ENCODE measurements around the gene TRIL.
A peak's percentile ranks its signal among the peaks of the same experiment; 100 is the strongest.

Gene TRIL

DNA sequence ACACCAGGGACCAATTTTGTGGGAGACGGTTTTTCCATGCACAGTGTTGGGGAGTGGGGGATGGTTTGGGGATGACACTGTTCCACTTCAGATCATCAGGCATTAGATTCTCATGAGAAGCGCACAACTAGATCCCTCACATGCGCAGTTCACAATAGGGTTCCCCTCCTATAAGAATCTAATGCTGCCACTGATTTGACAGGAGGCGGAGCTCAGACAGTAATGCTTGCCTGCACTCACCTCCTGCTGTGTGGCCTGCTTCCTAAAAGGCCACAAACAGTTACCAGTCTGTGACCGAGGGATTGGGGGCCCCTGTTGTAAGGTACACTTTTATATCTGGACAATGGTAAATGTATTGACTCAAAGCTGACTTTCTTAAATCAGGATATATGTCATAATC lies 45.6 kb upstream of the TRIL start:
- Histone ChIP-seq H4K91ac (ENCODE audit: low read depth, low read length, poor library complexity) (no peak overlapping the region), H2AFZ (ENCODE audit: low read length) (no peak overlapping the region), H3K27ac (replicated peaks; ENCODE audit: low read length) (no peak overlapping the region), H3K18ac (ENCODE audit: low read length) (no peak overlapping the region), H3K14ac (ENCODE audit: low read length) (no peak overlapping the region), H2AK5ac (ENCODE audit: low read depth, low read length) (no peak overlapping the region), H3K4me2 (ENCODE audit: insufficient read depth, low read length, poor library complexity, severe bottlenecking) (no peak overlapping the region), H2BK5ac (ENCODE audit: low read length) (no peak overlapping the region), H3K4me3 (ENCODE audit: low read length in 2 of 2) (no peak overlapping the region), H2BK15ac (ENCODE audit: low read length) (no peak overlapping the region), H3K79me1 (ENCODE audit: low read depth, low read length) (no peaks in the 10 kb centered on the region), H3K4ac (ENCODE audit: low read length) (no peak overlapping the region), H3K36me3 (replicated peaks in 1 of 2; ENCODE audit: control insufficient read depth in 2 of 2, insufficient read depth in 2 of 2, low read length in 2 of 2) (peaks cover 0 to 1% of the 10 kb centered on the region in 2 donors), H3K27me3 (ENCODE audit: control insufficient read depth in 3 of 3, insufficient read depth in 3 of 3, low read depth in 1 of 3, low read length in 3 of 3) (no peaks in the 10 kb centered on the region), H3K9me3 (replicated peaks in 1 of 2; ENCODE audit: control insufficient read depth in 2 of 2, insufficient read depth in 1 of 2, low read depth in 1 of 2, low read length in 2 of 2) (peaks cover 2 to 33% of the 10 kb centered on the region in 2 donors), H3K9ac (ENCODE audit: low read depth, low read length, poor library complexity) (no peak overlapping the region), H3K4me1 (ENCODE audit: control insufficient read depth in 2 of 2, insufficient read depth in 1 of 2, low read depth in 1 of 2, low read length in 2 of 2) (peaks cover 1 to 13% of the 10 kb centered on the region in 2 donors), H4K8ac (ENCODE audit: low read depth, low read length) (no peak overlapping the region), H3K23ac (ENCODE audit: low read depth, low read length, poor library complexity) (no peak overlapping the region), H2BK12ac (ENCODE audit: low read length) (no peak overlapping the region), H2BK120ac (ENCODE audit: low read depth, low read length) (no peak overlapping the region)
- no CpG with 5 or more reads among the region's 5 CpGs for WGBS, 2 donors (ENCODE audit: extremely low coverage in 2 of 2, insufficient read length in 2 of 2, insufficient replicate concordance in 1 of 2)
- DNase-seq (ENCODE audit: low spot score), result no peak

DNA sequence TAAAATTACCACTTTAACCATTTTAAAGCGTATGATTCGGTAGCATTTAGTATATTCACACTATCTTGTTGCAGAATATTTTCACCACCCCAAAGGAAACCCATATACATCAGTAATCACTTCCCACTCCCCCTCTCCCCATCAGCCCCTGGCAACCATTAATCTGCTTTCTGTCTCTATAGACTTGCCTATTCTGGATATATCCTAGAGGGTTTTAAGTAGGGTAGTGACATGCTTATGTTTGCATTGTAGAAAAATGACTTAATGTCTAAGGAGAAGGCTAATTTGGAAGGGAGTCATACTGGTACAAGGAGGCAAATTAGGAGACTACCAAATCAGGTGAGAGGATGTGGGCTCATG lies 42.6 kb upstream of the TRIL start:
- H3K36me3 ChIP-seq (replicated peaks in 1 of 2; ENCODE audit: control insufficient read depth in 2 of 2, insufficient read depth in 2 of 2, low read length in 2 of 2), result no peaks in the 10 kb centered on the region
- H3K9ac ChIP-seq (ENCODE audit: low read depth, low read length, poor library complexity), result no peak overlapping the region
- no peak overlapping the region for H2BK120ac ChIP-seq (ENCODE audit: low read depth, low read length)
- H2BK5ac ChIP-seq (ENCODE audit: low read length), result no peak overlapping the region
- H3K18ac ChIP-seq (ENCODE audit: low read length), result no peak overlapping the region
- no peak overlapping the region for H3K14ac ChIP-seq (ENCODE audit: low read length)
- H4K8ac ChIP-seq (ENCODE audit: low read depth, low read length), result no peak overlapping the region
- H2AK5ac ChIP-seq (ENCODE audit: low read depth, low read length), result no peak overlapping the region
- H3K4me3 ChIP-seq (ENCODE audit: low read length in 2 of 2), result no peak overlapping the region
- H4K91ac ChIP-seq (ENCODE audit: low read depth, low read length, poor library complexity), result no peak overlapping the region
- no CpG with 5 or more reads among the region's 2 CpGs for WGBS, 2 donors (ENCODE audit: extremely low coverage in 2 of 2, insufficient read length in 2 of 2, insufficient replicate concordance in 1 of 2)
- no peaks in the 10 kb centered on the region for H3K27me3 ChIP-seq (ENCODE audit: control insufficient read depth in 3 of 3, insufficient read depth in 3 of 3, low read depth in 1 of 3, low read length in 3 of 3)
- no peak overlapping the region for H3K23ac ChIP-seq (ENCODE audit: low read depth, low read length, poor library complexity)
- no peak overlapping the region for H2BK15ac ChIP-seq (ENCODE audit: low read length)
- H3K9me3 ChIP-seq (replicated peaks in 1 of 2; ENCODE audit: control insufficient read depth in 2 of 2, insufficient read depth in 1 of 2, low read depth in 1 of 2, low read length in 2 of 2), result peaks cover 0 to 19% of the 10 kb centered on the region in 2 donors
- no peak overlapping the region for H3K27ac ChIP-seq (replicated peaks; ENCODE audit: low read length)
- H2BK12ac ChIP-seq (ENCODE audit: low read length), result no peak overlapping the region
- peaks cover 12 to 29% of the 10 kb centered on the region in 2 donors for H3K4me1 ChIP-seq (ENCODE audit: control insufficient read depth in 2 of 2, insufficient read depth in 1 of 2, low read depth in 1 of 2, low read length in 2 of 2)
- no peak for DNase-seq (ENCODE audit: low spot score)
- H3K79me1 ChIP-seq (ENCODE audit: low read depth, low read length), result no peaks in the 10 kb centered on the region
- H3K4me2 ChIP-seq (ENCODE audit: insufficient read depth, low read length, poor library complexity, severe bottlenecking), result no peak overlapping the region
- H2AFZ ChIP-seq (ENCODE audit: low read length), result no peak overlapping the region
- H3K4ac ChIP-seq (ENCODE audit: low read length), result no peak overlapping the region

DNA sequence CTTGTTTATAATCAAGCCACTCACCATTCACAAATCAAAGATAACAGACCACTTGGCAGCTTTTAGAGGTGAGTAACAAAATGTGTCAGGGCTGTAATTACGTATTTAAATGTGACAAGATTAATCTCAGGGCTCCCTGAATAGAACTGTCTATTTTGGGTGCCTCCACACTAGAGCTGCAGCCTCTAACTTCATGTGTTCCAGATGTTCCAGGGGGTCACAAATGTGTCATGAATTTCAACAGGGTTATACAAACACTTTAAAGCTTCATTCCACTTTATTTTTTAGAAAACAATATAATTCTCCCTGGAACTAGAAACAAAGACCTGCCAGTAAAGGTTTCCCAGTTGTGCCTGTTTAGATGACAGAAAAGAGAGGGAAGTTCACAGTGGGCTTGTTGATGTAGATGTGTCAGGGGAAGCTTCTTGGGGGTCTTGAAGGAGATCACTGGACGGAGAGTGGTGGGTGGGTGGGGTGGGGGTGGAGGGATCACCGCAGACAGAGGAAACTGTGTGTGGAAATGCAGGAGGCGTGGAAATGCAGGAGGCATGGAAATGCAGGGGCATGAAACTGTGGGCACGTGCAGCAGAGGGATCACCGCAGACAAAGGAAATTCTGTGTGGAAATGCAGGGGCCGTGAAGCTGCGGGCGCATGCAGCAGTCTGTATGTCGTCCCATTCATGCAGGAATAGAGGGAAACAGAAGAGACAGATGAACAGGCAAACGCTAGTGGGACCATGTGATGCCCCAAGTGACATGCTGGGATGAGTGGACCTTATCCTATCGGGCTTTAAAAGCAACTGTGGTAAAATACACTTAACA lies 42.0 kb upstream of the TRIL start:
- H4K91ac ChIP-seq (ENCODE audit: low read depth, low read length, poor library complexity), result no peak overlapping the region
- no peaks in the 10 kb centered on the region for H3K36me3 ChIP-seq (replicated peaks in 1 of 2; ENCODE audit: control insufficient read depth in 2 of 2, insufficient read depth in 2 of 2, low read length in 2 of 2)
- no peak overlapping the region for H2BK5ac ChIP-seq (ENCODE audit: low read length)
- H3K4ac ChIP-seq (ENCODE audit: low read length), result no peak overlapping the region
- no peak overlapping the region for H2BK15ac ChIP-seq (ENCODE audit: low read length)
- H3K9ac ChIP-seq (ENCODE audit: low read depth, low read length, poor library complexity), result no peak overlapping the region
- H4K8ac ChIP-seq (ENCODE audit: low read depth, low read length), result no peak overlapping the region
- H3K23ac ChIP-seq (ENCODE audit: low read depth, low read length, poor library complexity), result no peak overlapping the region
- no peak overlapping the region for H3K4me2 ChIP-seq (ENCODE audit: insufficient read depth, low read length, poor library complexity, severe bottlenecking)
- no peak for DNase-seq (ENCODE audit: low spot score)
- H3K27ac ChIP-seq (replicated peaks; ENCODE audit: low read length), result no peak overlapping the region
- H3K14ac ChIP-seq (ENCODE audit: low read length), result no peak overlapping the region
- no peaks in the 10 kb centered on the region for H3K27me3 ChIP-seq (ENCODE audit: control insufficient read depth in 3 of 3, insufficient read depth in 3 of 3, low read depth in 1 of 3, low read length in 3 of 3)
- no peak overlapping the region for H2AK5ac ChIP-seq (ENCODE audit: low read depth, low read length)
- H3K18ac ChIP-seq (ENCODE audit: low read length), result peak overlapping the region; percentile 69
- H2BK12ac ChIP-seq (ENCODE audit: low read length), result no peak overlapping the region
- H3K4me1 ChIP-seq (ENCODE audit: control insufficient read depth in 2 of 2, insufficient read depth in 1 of 2, low read depth in 1 of 2, low read length in 2 of 2), result peaks cover 12 to 25% of the 10 kb centered on the region in 2 donors
- no peak overlapping the region for H3K4me3 ChIP-seq (ENCODE audit: low read length in 2 of 2)
- peaks cover 0 to 16% of the 10 kb centered on the region in 2 donors for H3K9me3 ChIP-seq (replicated peaks in 1 of 2; ENCODE audit: control insufficient read depth in 2 of 2, insufficient read depth in 1 of 2, low read depth in 1 of 2, low read length in 2 of 2)
- no CpG with 5 or more reads among the region's 12 CpGs for WGBS, 2 donors (ENCODE audit: extremely low coverage in 2 of 2, insufficient read length in 2 of 2, insufficient replicate concordance in 1 of 2)
- no peak overlapping the region for H2AFZ ChIP-seq (ENCODE audit: low read length)
- H3K79me1 ChIP-seq (ENCODE audit: low read depth, low read length), result no peaks in the 10 kb centered on the region
- no peak overlapping the region for H2BK120ac ChIP-seq (ENCODE audit: low read depth, low read length)

DNA sequence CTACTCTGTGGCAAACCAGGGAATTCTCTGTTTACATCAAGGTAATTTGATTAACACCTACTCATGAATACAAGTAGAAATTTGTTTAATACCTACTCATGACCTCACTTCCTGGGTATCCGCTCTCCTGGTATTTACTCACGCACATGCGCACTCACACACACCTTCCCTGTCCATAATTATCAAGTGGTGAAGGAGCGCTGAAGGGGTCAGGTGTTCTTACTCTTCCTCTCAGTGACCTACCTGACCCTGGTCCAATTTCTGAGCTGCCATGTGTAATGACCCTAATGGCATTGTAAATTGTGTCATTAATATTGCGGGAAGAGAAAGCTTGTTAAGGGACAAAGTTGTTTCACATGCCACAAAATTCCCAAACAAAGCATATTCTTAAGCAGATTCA lies 41.3 kb upstream of the TRIL start:
- Histone ChIP-seq H4K8ac (ENCODE audit: low read depth, low read length) (no peak overlapping the region), H3K36me3 (replicated peaks in 1 of 2; ENCODE audit: control insufficient read depth in 2 of 2, insufficient read depth in 2 of 2, low read length in 2 of 2) (no peaks in the 10 kb centered on the region), H3K27me3 (ENCODE audit: control insufficient read depth in 3 of 3, insufficient read depth in 3 of 3, low read depth in 1 of 3, low read length in 3 of 3) (no peaks in the 10 kb centered on the region), H2AFZ (ENCODE audit: low read length) (no peak overlapping the region), H3K23ac (ENCODE audit: low read depth, low read length, poor library complexity) (no peak overlapping the region), H3K4me2 (ENCODE audit: insufficient read depth, low read length, poor library complexity, severe bottlenecking) (no peak overlapping the region), H4K91ac (ENCODE audit: low read depth, low read length, poor library complexity) (no peak overlapping the region), H3K79me1 (ENCODE audit: low read depth, low read length) (no peaks in the 10 kb centered on the region), H3K4me3 (ENCODE audit: low read length in 2 of 2) (no peak overlapping the region), H2AK5ac (ENCODE audit: low read depth, low read length) (no peak overlapping the region), H3K9me3 (replicated peaks in 1 of 2; ENCODE audit: control insufficient read depth in 2 of 2, insufficient read depth in 1 of 2, low read depth in 1 of 2, low read length in 2 of 2) (peaks cover 0 to 16% of the 10 kb centered on the region in 2 donors), H3K4me1 (ENCODE audit: control insufficient read depth in 2 of 2, insufficient read depth in 1 of 2, low read depth in 1 of 2, low read length in 2 of 2) (peaks cover 12 to 25% of the 10 kb centered on the region in 2 donors), H2BK15ac (ENCODE audit: low read length) (no peak overlapping the region), H3K4ac (ENCODE audit: low read length) (no peak overlapping the region), H2BK5ac (ENCODE audit: low read length) (no peak overlapping the region), H3K27ac (replicated peaks; ENCODE audit: low read length) (no peak overlapping the region), H2BK120ac (ENCODE audit: low read depth, low read length) (no peak overlapping the region), H3K9ac (ENCODE audit: low read depth, low read length, poor library complexity) (no peak overlapping the region), H2BK12ac (ENCODE audit: low read length) (no peak overlapping the region), H3K14ac (ENCODE audit: low read length) (no peak overlapping the region), H3K18ac (ENCODE audit: low read length) (no peak overlapping the region)
- no peak for DNase-seq (ENCODE audit: low spot score)
- no CpG with 5 or more reads among the region's 5 CpGs for WGBS, 2 donors (ENCODE audit: extremely low coverage in 2 of 2, insufficient read length in 2 of 2, insufficient replicate concordance in 1 of 2)

Measured in neuronal stem cell (in vitro differentiated cells).